A549 (cell line): ENCODE data around the gene FGFBP2.

Experiments
- CTCF ChIP-seq: fragments of >200 bp; sonication (Bioruptor Twin); formaldehyde crosslinking; IDR thresholded peaks from 3 replicates; pipeline ENCODE4 v1.5.1; 2016
- MAFK ChIP-seq: fragments of 450-650 bp; IDR thresholded peaks from 2 replicates; pipeline ENCODE4 v1.6.1; 2014; ENCODE audit not compliant: partially characterized antibody

GRCh38 chr4:15930314-15930713 is 32.7 kb downstream of the FGFBP2 start:
- no peak for TF ChIP-seq CTCF
- no peak for TF ChIP-seq MAFK
